Esophagus muscularis mucosa (tissue), 4 donors: ENCODE data around the gene CSMD2. TPM values are rescaled to one million over a fixed set of nuclear protein-coding genes. Genes with fewer than 3 reads are reported as not detected.

ENCODE experiments used
- DNase-seq: peaks from one replicate; pipeline ENCODE4 v3.0.0-alpha.2; 2017; ENCODE audit errors: extremely low spot score
- H3K27ac ChIP-seq, 4 donors: fragments of 200-600 bp; sonication (generic); replicated peaks in 1 of 4; 1 replicate in 3 of 4; 2 replicates in 1 of 4; pipeline ENCODE4 v1.5.1; 2016 to 2019; ENCODE audit warnings: mild to moderate bottlenecking in 1 of 4
- H3K27me3 ChIP-seq, 4 donors: fragments of 200-600 bp; sonication (generic); one replicate each; pipeline versions ENCODE4 v1.5.1 to v1.6.0; 2016 to 2019
- H3K36me3 ChIP-seq, 4 donors: fragments of 200-600 bp; sonication (generic); one replicate each; pipeline ENCODE4 v1.5.1; 2016 to 2019
- H3K4me1 ChIP-seq, 4 donors: fragments of 200-600 bp; sonication (generic); one replicate each; pipeline ENCODE4 v1.5.1; 2016 to 2019
- H3K4me3 ChIP-seq, 4 donors: fragments of 200-600 bp; sonication (generic); 1 replicate in 2 of 4; 2 replicates in 2 of 4; pipeline ENCODE4 v1.5.1; 2016 to 2019; ENCODE audit warnings: mild to moderate bottlenecking in 4 of 4, moderate library complexity in 1 of 4
- H3K9me3 ChIP-seq, 4 donors: fragments of 200-600 bp; sonication (generic); 1 replicate in 3 of 4; 2 replicates in 1 of 4; pipeline ENCODE4 v1.5.1; 2016 to 2019
- EP300 ChIP-seq: sonication (generic); formaldehyde crosslinking; IDR thresholded peaks from one replicate; pipeline ENCODE4 v1.6.1; 2017; ENCODE audit warnings: antibody characterized with exemption
- POLR2A ChIP-seq: fragments of 450-650 bp; IDR thresholded peaks from one replicate; pipeline ENCODE4 v1.6.1; 2017; ENCODE audit warnings: antibody characterized with exemption, moderate library complexity, mild to moderate bottlenecking, low read depth
- POLR2AphosphoS5 ChIP-seq, 2 donors: sonication (generic); formaldehyde crosslinking; IDR thresholded peaks; one replicate each; pipeline ENCODE4 v1.6.1; 2017; ENCODE audit warnings: antibody characterized with exemption in 2 of 2
- WGBS: methylation state at CpG from one replicate; pipeline ENCODE4 v1.1.5; 2018; 5-methylcytosine and 5-hydroxymethylcytosine counted together
- intact Hi-C: fragments of 100-400 bp; cut with DNase I; formaldehyde crosslinking; loops from one replicate; pipeline ENCODE4 v1.15.1; 2023
- total RNA-seq, 4 donors: library from RNA; depleted of rRNA; stranded (reverse); fragments of >200 nt; gene quantifications; one replicate each; pipeline versions ENCODE4 v1.1.0 to v1.2.1, GENCODE V29; 2016
- TF ChIP-seq, protein P1 (sequence below), 3 experiments: fragments of 200-600 bp in 2 of 3; fragments of 450-650 bp in 1 of 3; sonication (generic) in 2 of 3; IDR thresholded peaks; one replicate each; pipeline ENCODE4 v1.5.1; 2017 to 2019; ENCODE audit warnings: antibody characterized with exemption in 3 of 3, mild to moderate bottlenecking in 2 of 3, moderate library complexity in 1 of 3

Gene CSMD2
- total RNA-seq, 4 donors from 2014 or later, result 0.26 to 0.75 (median 0.37) TPM

GRCh38 chr1:33893147-33893830, 271.7 kb downstream of the CSMD2 start:
- peak overlapping the region; percentile 10 to 55 (median 44) for H3K27ac ChIP-seq
- no peaks in the 10 kb centered on the region for H3K9me3 ChIP-seq
- 26% methylated on average over 3 of the region's 3 CpGs for WGBS
- H3K4me3 ChIP-seq, result no peak overlapping the region
- H3K36me3 ChIP-seq, result no peaks in the 10 kb centered on the region
- intact Hi-C loops, result no loop called here
- DNase-seq, result no peak
- TF ChIP-seq, protein P1, sequence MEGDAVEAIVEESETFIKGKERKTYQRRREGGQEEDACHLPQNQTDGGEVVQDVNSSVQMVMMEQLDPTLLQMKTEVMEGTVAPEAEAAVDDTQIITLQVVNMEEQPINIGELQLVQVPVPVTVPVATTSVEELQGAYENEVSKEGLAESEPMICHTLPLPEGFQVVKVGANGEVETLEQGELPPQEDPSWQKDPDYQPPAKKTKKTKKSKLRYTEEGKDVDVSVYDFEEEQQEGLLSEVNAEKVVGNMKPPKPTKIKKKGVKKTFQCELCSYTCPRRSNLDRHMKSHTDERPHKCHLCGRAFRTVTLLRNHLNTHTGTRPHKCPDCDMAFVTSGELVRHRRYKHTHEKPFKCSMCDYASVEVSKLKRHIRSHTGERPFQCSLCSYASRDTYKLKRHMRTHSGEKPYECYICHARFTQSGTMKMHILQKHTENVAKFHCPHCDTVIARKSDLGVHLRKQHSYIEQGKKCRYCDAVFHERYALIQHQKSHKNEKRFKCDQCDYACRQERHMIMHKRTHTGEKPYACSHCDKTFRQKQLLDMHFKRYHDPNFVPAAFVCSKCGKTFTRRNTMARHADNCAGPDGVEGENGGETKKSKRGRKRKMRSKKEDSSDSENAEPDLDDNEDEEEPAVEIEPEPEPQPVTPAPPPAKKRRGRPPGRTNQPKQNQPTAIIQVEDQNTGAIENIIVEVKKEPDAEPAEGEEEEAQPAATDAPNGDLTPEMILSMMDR (IDR thresholded peaks at IDR 0.05), result no peak
- TF ChIP-seq POLR2AphosphoS5 (IDR thresholded peaks at IDR 0.05), result peak in 1 of 2 donors; percentile 24
- no peak for TF ChIP-seq EP300
- no peak for TF ChIP-seq POLR2A
- H3K4me1 ChIP-seq, result no peaks in the 10 kb centered on the region
- H3K27me3 ChIP-seq, result peaks cover 0 to 5% (median 0%) of the 10 kb centered on the region in 4 donors

GRCh38 chr1:33886496-33886895, 278.5 kb downstream of the CSMD2 start:
- TF ChIP-seq EP300, result no peak
- TF ChIP-seq POLR2AphosphoS5 (IDR thresholded peaks at IDR 0.05), result no peak
- no peak for TF ChIP-seq POLR2A
- TF ChIP-seq, protein P1 (IDR thresholded peaks at IDR 0.05), result no peak
- H3K27me3 ChIP-seq, result peaks cover 0 to under 1% (median 0%) of the 10 kb centered on the region in 4 donors
- no peak overlapping the region for H3K27ac ChIP-seq
- H3K9me3 ChIP-seq, result no peaks in the 10 kb centered on the region
- H3K4me3 ChIP-seq, result no peak overlapping the region
- no peak for DNase-seq
- no peaks in the 10 kb centered on the region for H3K36me3 ChIP-seq
- intact Hi-C loops, result no loop called here
- H3K4me1 ChIP-seq, result no peaks in the 10 kb centered on the region
- WGBS, result 27% methylated on average over 5 of the region's 5 CpGs

GRCh38 chr1:33880305-33880704, 284.7 kb downstream of the CSMD2 start:
- intact Hi-C loops, result no loop called here
- whole genome bisulfite sequencing, result 32% methylated on average over 2 of the region's 2 CpGs
- TF ChIP-seq, protein P1 (IDR thresholded peaks at IDR 0.05), result no peak
- TF ChIP-seq POLR2AphosphoS5 (IDR thresholded peaks at IDR 0.05), result no peak
- TF ChIP-seq EP300, result no peak
- no peak for TF ChIP-seq POLR2A
- Histone ChIP-seq H3K9me3 (no peaks in the 10 kb centered on the region), H3K27ac (no peak overlapping the region), H3K27me3 (peaks cover 0 to 18% (median 2%) of the 10 kb centered on the region in 4 donors), H3K4me3 (no peak overlapping the region), H3K4me1 (no peaks in the 10 kb centered on the region), H3K36me3 (no peaks in the 10 kb centered on the region)
- no peak for DNase-seq

DNA sequence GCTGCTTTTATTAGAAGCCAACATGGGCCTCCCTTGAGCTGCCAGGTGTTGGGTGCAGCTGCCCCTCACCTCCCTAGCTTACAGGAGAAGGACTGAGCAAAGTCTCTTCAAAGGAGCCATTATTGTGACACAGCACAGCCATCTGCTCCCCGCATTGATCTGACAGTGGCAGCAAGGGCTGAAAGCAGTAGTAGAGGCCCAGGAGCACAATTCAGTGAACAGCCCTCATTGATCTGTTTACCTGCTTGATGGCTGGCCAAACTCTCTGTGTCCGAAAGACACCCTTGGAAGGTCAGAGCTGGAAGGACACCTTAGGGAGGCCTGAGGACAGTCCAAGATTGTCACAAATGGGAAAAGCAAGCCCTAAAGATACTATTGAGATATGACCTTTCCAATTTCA, 286.6 kb downstream of the CSMD2 start:
- Histone ChIP-seq H3K4me1 (no peaks in the 10 kb centered on the region), H3K27ac (no peak overlapping the region), H3K9me3 (no peaks in the 10 kb centered on the region), H3K4me3 (no peak overlapping the region), H3K36me3 (no peaks in the 10 kb centered on the region), H3K27me3 (peaks cover 0 to 18% (median 2%) of the 10 kb centered on the region in 4 donors)
- no peak for DNase-seq
- WGBS, result 80% methylated on average over 2 of the region's 2 CpGs
- intact Hi-C loops, result no loop called here
- TF ChIP-seq EP300, result no peak
- TF ChIP-seq, protein P1 (IDR thresholded peaks at IDR 0.05), result no peak
